B cell (primary cell): ENCODE measurements around the gene ATF3. TPM values are rescaled to one million over a fixed set of nuclear protein-coding genes. Genes with fewer than 3 reads are reported as not detected.

Experiments
- ATAC-seq: fragments of 200-7000 bp; cut with Tn5 transposase; one replicate; pipeline ENCODE4 v1.10.0; 2021; ENCODE audit warnings: low read depth, mild to moderate bottlenecking, moderate number of reproducible peaks, moderate library complexity
- CTCF ChIA-PET: fragments of 350-600 bp; sonication (Branson Sonifier 250); formaldehyde crosslinking; loops from one replicate; lab custom pipeline; 2021; ENCODE audit warnings: antibody characterized with exemption, inconsistent platforms; lab: Charles Lee
- POLR2A ChIA-PET: fragments of 350-600 bp; sonication (Branson Sonifier 250); formaldehyde crosslinking; loops from one replicate; lab custom pipeline; 2021; ENCODE audit warnings: antibody characterized with exemption; lab: Charles Lee
- DNase-seq: peaks from one replicate; pipeline ENCODE4 v3.0.0; 2013
- H2AFZ ChIP-seq: 2 replicates; pipeline ENCODE4 v1.6.1; 2012; ENCODE audit warnings: mild to moderate bottlenecking, low read depth, low read length; ENCODE audit not compliant: insufficient read depth, poor library complexity, severe bottlenecking
- H3K27ac ChIP-seq, 2 donors: 1 replicate in 1 of 2; 2 replicates in 1 of 2; pipeline ENCODE4 v1.5.1; 2012 to 2013; ENCODE audit warnings: low read length in 2 of 2, mild to moderate bottlenecking in 2 of 2, moderate library complexity in 1 of 2
- H3K27me3 ChIP-seq, 4 experiments: fragments of 200-600 bp in 1 of 4; sonication (generic) in 1 of 4; replicated peaks in 1 of 4; 1 replicate in 2 of 4; 2 replicates in 2 of 4; pipeline versions ENCODE4 v1.6.1 to v1.7.0; 2013 to 2016; ENCODE audit warnings: low read length in 3 of 4, mild to moderate bottlenecking in 2 of 4, mixed read lengths in 1 of 4, moderate library complexity in 1 of 4; ENCODE audit not compliant: insufficient read depth in 4 of 4, control insufficient read depth in 3 of 4; ENCODE audit errors: control extremely low read depth in 1 of 4
- H3K36me3 ChIP-seq, 2 experiments: replicated peaks in 1 of 2; 1 replicate in 1 of 2; 2 replicates in 1 of 2; pipeline versions ENCODE4 v1.6.1 to v1.7.1; 2013; ENCODE audit warnings: low read length in 1 of 2; ENCODE audit not compliant: insufficient read depth in 2 of 2, control insufficient read depth in 1 of 2; ENCODE audit errors: control extremely low read depth in 1 of 2, extremely low read depth in 1 of 2
- H3K4me1 ChIP-seq, 2 donors: fragments of 200-600 bp in 1 of 2; sonication (generic) in 1 of 2; 1 replicate in 1 of 2; 2 replicates in 1 of 2; pipeline versions ENCODE4 v1.5.1 to v1.6.1; 2013 to 2017; ENCODE audit warnings: low read length in 2 of 2; ENCODE audit not compliant: control insufficient read depth in 2 of 2, insufficient read depth in 2 of 2
- H3K4me2 ChIP-seq: replicated peaks from 2 replicates; pipeline ENCODE3; 2012; ENCODE audit warnings: mild to moderate bottlenecking, low read depth, low read length; ENCODE audit not compliant: poor library complexity, severe bottlenecking
- H3K4me3 ChIP-seq, 5 experiments: fragments of 200-600 bp in 1 of 5; sonication (generic) in 1 of 5; 1 replicate in 3 of 5; 2 replicates in 2 of 5; pipeline versions ENCODE4 v1.5.1 to v1.7.0; 2011 to 2016; ENCODE audit warnings: low read length in 4 of 5, mild to moderate bottlenecking in 4 of 5, low read depth in 2 of 5, control low read depth in 1 of 5, moderate library complexity in 1 of 5; ENCODE audit not compliant: insufficient read depth in 1 of 5; ENCODE audit errors: control extremely low read depth in 1 of 5, extremely low read depth in 1 of 5
- H3K79me2 ChIP-seq: fragments of 200-600 bp; sonication (generic); one replicate; pipeline ENCODE4 v1.6.0; 2016; ENCODE audit warnings: low read length; ENCODE audit not compliant: control insufficient read depth, insufficient read depth
- H3K9ac ChIP-seq: fragments of 200-600 bp; sonication (generic); 2 replicates; pipeline ENCODE4 v1.6.1; 2017; ENCODE audit warnings: mild to moderate bottlenecking, low read length, moderate library complexity
- H3K9me3 ChIP-seq, 3 donors: one replicate each; pipeline versions ENCODE4 v1.6.1 to v1.7.1; 2013; ENCODE audit warnings: low read length in 2 of 3; ENCODE audit not compliant: control insufficient read depth in 2 of 3, insufficient read depth in 1 of 3; ENCODE audit errors: control extremely low read depth in 1 of 3
- H4K20me1 ChIP-seq: 2 replicates; pipeline ENCODE4 v1.6.0; 2012; ENCODE audit warnings: mild to moderate bottlenecking, low read length; ENCODE audit not compliant: insufficient read depth, control insufficient read depth, poor library complexity, severe bottlenecking
- H3K27ac Mint-ChIP-seq: one replicate; pipeline ENCODE4 v1.8.0; 2021; ENCODE audit warnings: mixed read lengths
- H3K27me3 Mint-ChIP-seq: one replicate; pipeline ENCODE4 v1.8.0; 2021; ENCODE audit warnings: mixed read lengths
- H3K4me1 Mint-ChIP-seq: one replicate; pipeline ENCODE4 v1.8.0; 2021; ENCODE audit warnings: mixed read lengths
- H3K4me3 Mint-ChIP-seq: one replicate; pipeline ENCODE4 v1.8.0; 2021; ENCODE audit warnings: mixed read lengths
- H3K9me3 Mint-ChIP-seq: one replicate; pipeline ENCODE4 v1.8.0; 2022; ENCODE audit warnings: mixed read lengths; ENCODE audit not compliant: insufficient read depth
- CTCF ChIP-seq: fragments of 200-600 bp; IDR thresholded peaks from one replicate; pipeline ENCODE4 v1.8.0; 2022; ENCODE audit warnings: antibody characterized with exemption, mild to moderate bottlenecking
- EZH2 ChIP-seq: IDR thresholded peaks from 2 replicates; pipeline ENCODE4 v1.6.1; 2012; ENCODE audit warnings: borderline replicate concordance, low read depth, mild to moderate bottlenecking, moderate library complexity, low read length; ENCODE audit not compliant: insufficient read depth, poor library complexity, severe bottlenecking
- WGBS: methylation state at CpG from one replicate; pipeline ENCODE4 v1.1.5; 2013; ENCODE audit warnings: missing lambda C conversion rate; ENCODE audit not compliant: insufficient coverage; 5-methylcytosine and 5-hydroxymethylcytosine counted together
- intact Hi-C: fragments of 100-400 bp; cut with micrococcal nuclease; formaldehyde crosslinking; loops from one replicate; pipeline ENCODE4 v1.10.0; 2022
- polyA plus RNA-seq: library from polyadenylated mRNA; depleted of rRNA; stranded (reverse); fragments of >200 nt; gene quantifications from 2 replicates; pipeline ENCODE4 v1.2.3, GENCODE V29; 2012
- total RNA-seq, 2 donors: library from RNA; stranded (reverse); fragments of 120-200 nt in 1 of 2; gene quantifications; 1 replicate in 1 of 2; 2 replicates in 1 of 2; pipeline versions ENCODE4 v1.2.3 to v1.2.4, GENCODE V29; 2013 to 2022

ATF3 gene
- total and polyA plus RNA-seq, 2 donors (not counting 1 experiment from before 2014, with no cell fraction given), result 4.5 to 42.3 TPM

GRCh38 chr1:212609701-212610574 is 1.4 kb downstream of the ATF3 start:
- peaks cover 38% of the 10 kb centered on the region for H3K27me3 Mint-ChIP-seq
- peak overlapping the region; percentile 12 for H3K27ac Mint-ChIP-seq
- Histone ChIP-seq H3K36me3 (no peaks in the 10 kb centered on the region), H3K79me2 (no peaks in the 10 kb centered on the region), H3K4me3 (peak overlapping the region; percentile 0 to 76 (median 72)), H3K4me2 (peak overlapping the region; percentile 94), H3K9me3 (peaks cover 0 to 15% (median 0%) of the 10 kb centered on the region in 3 donors), H3K27ac (no peak overlapping the region), H2AFZ (peak overlapping the region; percentile 69), H3K27me3 (peaks cover 0 to 53% (median 29%) of the 10 kb centered on the region in 4 experiments), H4K20me1 (no peaks in the 10 kb centered on the region), H3K9ac (peak overlapping the region; percentile 81), H3K4me1 (peaks cover 32 to 40% of the 10 kb centered on the region in 2 donors)
- 18% methylated on average over 15 of the region's 20 CpGs for WGBS
- peak overlapping the region; percentile 97 for H3K4me3 Mint-ChIP-seq
- ATAC-seq (no peak), DNase-seq (no peak)
- TF ChIP-seq EZH2, result peak; percentile 62
- no peak for TF ChIP-seq CTCF
- POLR2A ChIA-PET, result no interaction called here
- intact Hi-C loops, result loop anchor here (1.0 to 5.0 kb wide), 6 partner anchors 21 to 573 kb away; partner anchors contain the start of genes BATF3, DTL, INTS7 and NSL1
- H3K4me1 Mint-ChIP-seq, result peaks cover 33% of the 10 kb centered on the region
- no peaks in the 10 kb centered on the region for H3K9me3 Mint-ChIP-seq
- CTCF ChIA-PET, result interaction anchor here (4.3 kb wide), 1 partner anchor 133 kb away, joined by 15 read pairs; no protein-coding TSS in a partner anchor

- H4K20me1 ChIP-seq, result no peaks in the 10 kb centered on the region
- Mint-ChIP-seq H3K27me3 (peaks cover 32% of the 10 kb centered on the region), H3K27ac (no peak overlapping the region), H3K4me3 (peak overlapping the region; percentile 69), H3K4me1 (peaks cover 33% of the 10 kb centered on the region), H3K9me3 (no peaks in the 10 kb centered on the region)
- TF ChIP-seq CTCF, result no peak
- no peak for TF ChIP-seq EZH2
- ChIA-PET CTCF (interaction anchor here (4.3 kb wide), 1 partner anchor 133 kb away, joined by 15 read pairs; no protein-coding TSS in a partner anchor), POLR2A (no interaction called here)
- DNase-seq, result no peak
- H3K4me1 ChIP-seq, result peaks cover 32 to 40% of the 10 kb centered on the region in 2 donors
- no peaks in the 10 kb centered on the region for H3K36me3 ChIP-seq
- ATAC-seq, result no peak
- H3K9me3 ChIP-seq, result peaks cover 0 to 15% (median 0%) of the 10 kb centered on the region in 3 donors
- peak overlapping the region in 1 of 5 experiments; percentile 1 for H3K4me3 ChIP-seq
- peaks cover 0 to 47% (median 26%) of the 10 kb centered on the region in 4 experiments for H3K27me3 ChIP-seq
- no peak overlapping the region for H2AFZ ChIP-seq
- no peak overlapping the region for H3K27ac ChIP-seq
- H3K9ac ChIP-seq, result no peak overlapping the region
- H3K4me2 ChIP-seq, result no peak overlapping the region
- intact Hi-C loops, result no loop called here
- WGBS, result 100% methylated on average over 2 of the region's 5 CpGs
- H3K79me2 ChIP-seq, result no peaks in the 10 kb centered on the region
These were observed 2.0 kb downstream of the ATF3 start for GRCh38 chr1:212610575-212610967.
